HG02938 (cell line): ENCODE results near the gene RUFY2.
"Not testable (repeated sequence)": the region's sequence is repeated elsewhere in the genome, so short reads cannot be mapped to it uniquely, and the experiment has no call there.

Experiments
- ATAC-seq: cut with Tn5 transposase; IDR thresholded peaks from one replicate; pipeline ENCODE4 v1.9.1; 2021; ENCODE audit warnings: mild to moderate bottlenecking, moderate library complexity; ENCODE audit not compliant: unreplicated experiment

Gene RUFY2, protein sequence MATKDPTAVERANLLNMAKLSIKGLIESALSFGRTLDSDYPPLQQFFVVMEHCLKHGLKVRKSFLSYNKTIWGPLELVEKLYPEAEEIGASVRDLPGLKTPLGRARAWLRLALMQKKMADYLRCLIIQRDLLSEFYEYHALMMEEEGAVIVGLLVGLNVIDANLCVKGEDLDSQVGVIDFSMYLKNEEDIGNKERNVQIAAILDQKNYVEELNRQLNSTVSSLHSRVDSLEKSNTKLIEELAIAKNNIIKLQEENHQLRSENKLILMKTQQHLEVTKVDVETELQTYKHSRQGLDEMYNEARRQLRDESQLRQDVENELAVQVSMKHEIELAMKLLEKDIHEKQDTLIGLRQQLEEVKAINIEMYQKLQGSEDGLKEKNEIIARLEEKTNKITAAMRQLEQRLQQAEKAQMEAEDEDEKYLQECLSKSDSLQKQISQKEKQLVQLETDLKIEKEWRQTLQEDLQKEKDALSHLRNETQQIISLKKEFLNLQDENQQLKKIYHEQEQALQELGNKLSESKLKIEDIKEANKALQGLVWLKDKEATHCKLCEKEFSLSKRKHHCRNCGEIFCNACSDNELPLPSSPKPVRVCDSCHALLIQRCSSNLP

DNA sequence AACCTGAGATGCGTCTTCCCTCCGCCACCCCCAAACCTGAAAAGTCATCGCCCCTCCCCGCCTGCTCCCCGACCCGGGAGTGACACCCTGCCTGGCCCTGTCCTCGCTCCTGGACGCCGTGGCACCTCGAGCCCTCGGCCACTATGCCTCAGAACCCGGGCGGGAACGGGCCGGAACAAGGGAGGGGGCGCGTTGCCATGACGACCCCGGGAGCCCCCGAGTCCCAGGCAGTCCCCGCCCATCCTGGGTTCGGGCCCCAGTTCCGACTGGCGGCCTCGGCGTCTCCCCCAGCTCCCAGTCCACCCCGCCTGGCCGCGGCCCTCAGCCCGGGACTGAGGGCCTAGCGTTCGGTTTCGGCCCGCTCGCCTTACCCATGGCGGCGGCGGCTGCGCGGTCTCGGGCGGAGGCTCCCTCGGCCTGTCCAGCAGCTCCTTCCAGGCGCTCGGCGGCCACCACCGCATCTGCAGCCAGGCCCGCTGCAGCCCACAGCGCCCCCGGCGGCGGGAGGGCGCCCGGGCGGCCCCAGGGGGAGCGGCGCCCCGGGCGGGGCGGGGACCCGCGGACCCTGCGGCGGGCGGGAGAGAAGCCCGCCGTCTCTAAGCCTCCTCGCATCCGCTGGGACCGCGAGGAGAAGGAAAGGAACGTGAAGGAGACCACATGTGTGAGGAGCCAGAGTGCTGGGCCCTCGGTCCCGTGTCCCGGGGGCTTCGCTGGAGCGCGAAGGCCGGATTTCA, at the start of gene RUFY2:
RUFY2 (minus strand) TSS at position 463 of the 734 bp plus-strand sequence; CDS start at position 375, 88 bp downstream.
- ATAC-seq = peak; percentile 83

DNA sequence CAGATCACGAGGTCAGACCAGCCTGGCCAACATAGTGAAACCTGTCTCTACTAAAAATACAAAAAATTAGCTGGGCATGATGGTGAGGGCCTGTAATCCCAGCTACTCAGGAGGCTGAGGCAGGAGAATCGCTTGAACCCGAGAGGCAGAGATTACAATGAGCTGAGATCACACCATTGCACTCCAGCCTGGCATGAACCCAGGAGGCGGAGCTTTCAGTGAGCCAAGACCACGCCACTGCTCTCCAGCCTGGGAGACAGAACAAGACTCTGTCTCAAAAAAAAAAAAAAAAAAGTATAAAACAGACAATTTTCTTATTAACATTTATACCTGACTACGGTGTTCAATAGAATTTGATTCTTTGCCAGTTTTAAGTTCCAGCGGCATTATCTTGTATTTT, 42.6 kb upstream of the RUFY2 start:
- ATAC-seq = not testable (repeated sequence)

DNA sequence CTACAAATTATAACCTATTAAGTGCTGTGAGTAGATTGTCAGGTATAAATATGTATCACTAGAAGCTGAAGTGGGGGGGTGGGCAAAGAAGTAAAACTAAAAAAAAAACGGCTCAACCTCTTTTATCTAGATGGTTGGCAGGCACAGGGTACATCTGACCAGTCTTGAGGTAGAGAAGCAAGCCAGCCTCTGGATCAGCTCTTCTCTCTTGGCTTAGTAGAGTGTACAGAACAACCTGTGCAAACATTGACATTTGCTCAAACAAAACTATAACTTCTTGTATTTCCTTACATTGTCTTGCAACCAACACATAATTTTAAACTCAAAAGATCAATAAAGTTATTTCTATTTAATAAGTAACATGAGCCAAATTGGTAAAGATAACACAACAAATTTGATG, 39.1 kb upstream of the RUFY2 start:
- ATAC-seq = no peak

DNA sequence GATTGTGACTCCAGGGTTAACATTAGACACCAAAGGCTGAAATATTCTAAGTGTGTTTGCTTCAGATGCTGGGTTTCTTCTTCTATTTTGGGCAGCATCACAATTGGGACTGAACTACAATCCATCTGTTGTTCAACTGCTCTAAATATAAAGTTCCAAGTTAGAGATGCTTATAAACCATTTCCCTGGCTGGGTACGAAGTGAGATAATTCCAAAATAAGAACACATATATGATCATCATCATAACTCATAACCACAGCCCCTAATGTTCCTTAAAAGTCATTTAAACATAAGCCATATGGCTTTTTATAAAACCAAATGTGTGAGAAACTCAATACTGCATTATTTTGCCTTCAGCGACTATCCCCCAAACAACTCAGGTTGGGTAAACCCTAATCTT, 35.9 kb upstream of the RUFY2 start:
- no peak for ATAC-seq

DNA sequence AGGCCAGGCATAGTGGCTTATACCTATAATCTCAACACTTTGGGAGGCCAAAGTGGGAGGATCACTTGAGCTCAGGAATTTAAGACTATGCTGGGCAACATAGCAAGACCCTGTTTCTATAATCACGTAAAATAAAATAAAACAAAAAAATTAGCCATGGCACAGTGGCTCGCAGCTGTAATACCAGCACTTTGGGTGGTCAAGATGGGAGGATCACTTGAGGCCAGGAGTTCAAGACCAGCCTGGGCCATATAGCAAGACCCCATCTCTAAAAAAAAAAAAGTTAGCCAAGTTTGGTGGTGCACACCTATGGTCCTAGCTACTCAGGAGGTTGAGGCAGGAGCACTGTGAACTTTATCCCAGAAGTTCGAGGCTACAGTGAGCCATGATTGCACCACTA, 33.8 kb upstream of the RUFY2 start:
- no peak for ATAC-seq

DNA sequence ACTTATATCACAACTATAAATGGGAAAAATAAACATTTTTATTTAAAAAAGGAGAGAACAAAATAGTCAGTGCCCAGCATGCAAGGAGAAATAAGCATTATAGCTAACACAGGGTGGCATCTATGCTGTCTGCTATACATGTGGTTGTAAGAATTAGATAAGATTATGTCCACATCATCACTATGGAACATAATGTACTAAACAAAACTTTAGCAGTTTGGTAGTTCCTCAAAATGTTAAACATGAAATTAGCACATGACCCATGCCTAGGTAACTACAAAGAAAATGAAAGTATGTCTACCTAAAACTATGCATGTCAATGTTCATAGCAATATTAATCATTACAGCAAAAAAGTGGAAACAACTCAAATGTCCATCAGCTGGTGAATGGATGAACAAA, 28.7 kb upstream of the RUFY2 start:
- no peak for ATAC-seq

DNA sequence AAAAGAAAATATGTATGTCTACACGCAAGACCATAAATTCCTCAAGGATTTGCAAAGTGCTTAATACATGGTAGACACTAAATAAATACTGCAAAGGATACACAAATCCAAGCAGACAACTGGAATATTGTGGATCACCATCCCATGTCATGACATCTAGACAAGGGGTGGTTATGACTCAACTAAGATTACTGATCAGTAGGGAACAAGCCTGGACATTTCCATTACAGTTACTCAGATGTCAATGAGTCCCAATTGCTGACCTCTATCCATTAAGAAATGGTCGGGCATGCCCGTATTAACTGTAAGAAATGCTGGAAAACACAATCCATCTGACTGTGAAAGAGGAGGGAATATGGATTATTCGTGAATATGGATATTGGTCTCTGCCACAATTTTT, 27.6 kb upstream of the RUFY2 start:
- no peak for ATAC-seq

DNA sequence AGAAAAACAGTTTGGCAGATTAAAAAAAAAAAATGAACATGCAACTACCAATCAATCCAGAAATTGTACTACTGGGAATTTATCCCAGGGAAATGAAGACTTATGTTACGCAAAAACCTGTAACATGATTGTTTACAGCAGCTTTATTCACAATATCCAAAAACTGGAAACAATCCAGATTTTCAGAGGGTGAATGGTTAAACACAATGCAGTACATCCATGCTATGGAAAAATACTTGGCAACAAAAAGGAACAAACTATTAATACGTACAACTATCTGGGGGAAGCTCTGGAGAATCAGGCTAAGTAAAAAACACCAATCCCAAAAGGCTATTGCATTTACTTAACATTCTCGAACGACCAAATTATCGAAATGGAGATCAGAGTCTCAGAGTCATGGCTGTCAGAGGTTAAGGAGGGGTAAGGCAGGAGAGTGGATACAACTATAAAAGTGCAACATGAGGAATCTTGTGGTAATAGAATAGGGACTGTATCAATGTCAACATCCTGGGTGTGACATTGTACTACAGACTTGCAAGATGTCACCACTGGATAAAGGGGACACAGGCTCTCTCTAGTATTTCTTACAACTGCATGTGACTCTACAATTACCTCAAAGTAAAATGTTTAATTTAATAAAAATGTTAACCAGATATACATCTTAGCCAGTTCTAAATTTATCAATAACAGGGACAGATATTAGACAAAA, 21.5 kb upstream of the RUFY2 start:
- ATAC-seq = no peak

DNA sequence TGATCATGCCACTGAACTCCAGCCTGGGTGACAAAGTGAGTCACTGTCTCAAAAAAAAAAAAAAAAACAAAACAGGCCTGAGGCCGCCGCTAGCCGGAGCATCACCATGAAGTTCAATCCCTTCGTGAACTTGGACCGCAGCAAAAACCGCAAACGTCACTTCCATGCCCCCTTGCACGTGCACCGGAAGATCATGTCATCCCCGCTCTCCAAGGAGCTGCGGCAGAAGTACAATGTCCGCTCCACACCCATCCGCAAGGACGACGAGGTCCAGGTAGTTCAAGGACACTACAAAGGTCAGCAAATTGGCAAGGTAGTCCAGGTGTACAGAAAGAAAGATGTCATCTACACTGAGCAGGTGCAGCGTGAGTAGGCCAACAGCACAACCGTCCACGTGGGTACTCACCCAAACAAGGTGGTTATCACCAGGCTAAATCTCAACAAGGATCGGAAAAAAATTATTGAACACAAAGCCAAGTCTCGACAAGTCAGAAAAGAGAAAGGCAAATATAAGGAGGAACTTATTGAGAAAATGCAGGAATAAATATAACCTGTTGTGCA, 17.5 kb upstream of the RUFY2 start:
- no peak for ATAC-seq

DNA sequence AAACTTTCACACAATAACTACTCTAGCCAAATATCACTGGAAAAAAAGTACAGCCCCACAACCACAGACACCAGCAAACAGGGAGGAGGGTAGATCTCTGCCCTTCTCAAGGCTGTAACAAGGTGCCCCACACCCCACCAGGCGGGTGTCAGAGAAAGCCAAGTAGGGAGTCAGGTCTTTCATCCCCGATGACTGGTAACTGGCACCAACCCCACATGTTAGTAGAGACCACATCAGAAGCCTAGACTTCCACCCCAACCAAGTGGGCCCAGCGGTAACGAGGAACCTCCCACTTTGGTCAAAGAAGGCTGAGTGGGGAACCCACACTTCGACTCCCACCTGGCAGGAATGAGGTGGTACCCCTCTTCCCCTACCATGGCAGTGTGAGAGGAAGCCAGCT, 16.4 kb upstream of the RUFY2 start:
- ATAC-seq = no peak

DNA sequence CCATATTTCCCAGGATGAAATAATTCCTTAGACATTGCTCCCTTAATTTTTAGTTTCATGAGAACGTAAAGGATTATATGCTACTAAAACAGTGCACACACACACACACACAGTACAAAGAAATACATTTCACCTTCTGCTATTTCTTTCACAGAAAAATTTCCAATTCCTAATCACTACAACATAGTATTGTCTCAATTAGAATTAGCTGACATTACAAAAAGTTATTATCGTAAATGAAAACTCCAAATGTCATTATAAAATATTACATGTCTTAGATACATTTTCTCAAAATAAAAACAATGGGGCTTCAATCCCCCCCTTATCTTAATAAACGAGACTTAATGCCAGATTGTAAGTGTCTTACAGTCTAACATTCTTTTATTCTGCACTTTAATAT, 12.3 kb upstream of the RUFY2 start:
- ATAC-seq = no peak

DNA sequence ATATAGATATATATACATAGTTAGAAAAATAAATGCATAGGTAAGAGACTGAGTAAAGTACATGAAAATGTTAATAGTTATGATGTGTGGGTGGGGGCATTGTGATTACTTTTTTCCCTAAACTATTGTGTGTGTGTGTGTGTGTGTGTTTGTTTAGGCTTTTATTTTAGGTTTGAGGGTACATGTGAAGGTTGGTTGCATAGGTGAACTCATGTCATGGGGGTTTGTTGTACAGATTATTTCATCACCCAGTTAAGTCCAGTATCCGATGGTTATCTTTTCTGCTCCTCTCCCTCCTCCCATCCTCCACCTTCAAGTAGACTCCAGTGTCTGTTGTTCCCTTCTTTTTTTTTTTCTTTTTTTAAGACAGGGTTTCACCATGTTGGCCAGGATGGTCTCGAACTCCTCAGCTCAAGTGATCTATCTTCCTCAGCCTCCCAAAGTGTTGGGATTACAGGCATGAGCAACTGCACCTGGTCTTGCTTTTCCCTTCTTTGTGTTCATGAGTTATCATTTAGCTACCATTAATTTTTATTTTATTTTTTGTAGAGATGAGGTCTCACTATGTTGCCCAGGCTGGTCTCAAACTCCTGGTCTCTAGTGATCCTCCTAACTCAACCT, 1.9 kb upstream of the RUFY2 start:
- no peak for ATAC-seq

DNA sequence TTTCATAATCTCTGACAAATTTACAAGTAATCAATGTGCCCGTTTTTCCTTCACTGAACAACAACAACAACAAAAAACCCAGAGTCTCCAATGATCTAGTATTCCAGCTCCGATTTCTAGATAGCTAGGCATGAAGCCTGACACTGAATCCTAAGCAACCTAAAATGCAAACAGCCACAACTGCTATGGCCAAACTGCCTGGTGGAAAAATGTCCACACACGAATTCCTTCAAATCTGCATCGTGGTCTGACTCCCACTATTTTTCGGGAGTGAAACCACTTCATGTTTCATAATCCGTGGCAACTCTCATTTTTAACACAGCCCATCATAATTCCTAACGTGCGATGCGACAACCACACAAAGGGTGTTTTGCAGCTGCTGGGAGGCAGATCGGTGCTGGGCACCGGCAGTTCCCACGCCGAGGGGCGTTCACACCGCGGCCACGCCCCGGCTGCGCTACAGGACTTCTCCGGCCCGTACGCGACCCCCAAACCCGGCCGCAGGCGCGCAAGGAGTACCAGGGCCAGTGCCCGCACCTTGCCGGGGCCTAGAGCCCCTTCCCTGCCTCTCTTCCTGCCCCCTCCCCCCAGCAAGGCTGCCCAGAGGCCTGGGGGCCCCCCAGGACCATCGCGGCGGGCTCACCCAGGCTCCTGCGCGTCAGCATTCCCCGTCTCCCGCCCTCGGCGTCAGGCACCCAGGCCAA, 814 bp downstream of the RUFY2 start:
- ATAC-seq = peak; percentile 39

DNA sequence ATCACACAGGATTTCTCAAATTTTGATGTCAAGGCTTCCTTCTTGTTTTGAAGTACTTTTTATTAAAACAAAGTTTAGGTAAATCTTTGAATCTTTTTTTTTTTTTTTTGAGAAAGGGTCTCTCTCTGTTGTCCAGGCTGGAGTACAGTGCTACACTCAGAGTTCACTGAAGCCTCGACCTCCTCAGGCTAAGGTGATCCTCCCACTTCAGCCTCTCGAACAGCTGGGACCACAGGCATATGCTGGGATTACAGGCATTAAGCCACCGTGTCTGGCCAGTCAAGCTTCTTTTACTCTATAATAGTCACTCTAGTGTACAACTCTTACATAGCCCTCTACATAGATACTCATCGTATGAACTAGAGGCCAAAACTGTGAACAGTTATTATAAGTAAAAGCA, 3.4 kb downstream of the RUFY2 start:
- ATAC-seq = no peak

DNA sequence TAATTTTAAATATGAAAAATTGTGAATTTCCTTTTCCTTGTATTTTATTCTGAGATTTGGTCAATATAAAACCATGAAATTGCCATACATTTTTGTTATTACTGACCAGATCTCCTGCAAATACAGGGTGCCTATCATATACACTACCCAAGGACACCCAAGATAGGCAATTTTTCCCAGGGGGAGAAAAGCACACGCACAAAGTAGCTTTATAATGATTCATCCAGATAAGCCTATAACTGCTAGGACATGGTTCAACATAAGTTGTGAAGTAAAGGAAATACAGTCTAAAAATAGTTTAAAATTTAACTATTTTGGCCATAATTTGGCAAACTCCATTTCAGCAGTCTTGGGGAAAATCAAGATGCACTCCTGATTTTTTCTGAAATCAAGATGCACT, 4.8 kb downstream of the RUFY2 start:
- no peak for ATAC-seq

DNA sequence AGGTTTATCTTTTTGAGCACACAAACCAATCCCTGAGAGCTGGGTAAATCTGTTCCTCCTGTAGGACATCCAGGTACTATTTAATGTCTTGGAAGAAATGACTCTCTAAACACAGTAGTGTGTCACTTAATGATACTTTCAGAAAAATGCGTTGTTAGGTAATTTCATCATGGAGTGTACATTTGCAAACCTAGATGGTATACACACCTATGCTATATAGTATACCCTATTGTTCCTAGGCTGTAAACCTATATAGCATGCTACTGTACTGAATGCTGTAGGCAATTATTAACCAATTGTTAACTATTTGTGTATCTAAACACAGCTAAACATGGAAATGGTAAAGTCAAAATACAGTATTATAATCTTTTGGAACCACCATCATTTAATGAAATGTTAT, 10.1 kb downstream of the RUFY2 start:
- no peak for ATAC-seq

DNA sequence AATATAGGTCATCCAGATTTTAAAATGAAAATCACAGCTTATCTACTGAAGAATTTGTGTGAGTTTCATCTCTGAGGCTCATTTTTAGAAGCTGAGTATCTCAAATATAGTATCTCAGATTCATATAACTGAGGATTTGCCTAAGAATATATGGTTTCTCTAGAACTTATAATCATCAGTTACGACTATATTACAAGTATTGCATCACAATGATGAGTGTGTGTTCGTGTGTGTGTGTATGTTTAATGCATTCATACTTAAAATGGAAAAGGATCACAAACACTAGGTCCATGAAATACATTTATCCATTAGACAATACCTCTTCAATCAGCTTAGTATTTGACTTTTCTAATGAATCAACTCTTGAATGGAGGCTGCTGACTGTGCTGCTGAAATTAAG, 21.3 kb downstream of the RUFY2 start:
- no peak for ATAC-seq

DNA sequence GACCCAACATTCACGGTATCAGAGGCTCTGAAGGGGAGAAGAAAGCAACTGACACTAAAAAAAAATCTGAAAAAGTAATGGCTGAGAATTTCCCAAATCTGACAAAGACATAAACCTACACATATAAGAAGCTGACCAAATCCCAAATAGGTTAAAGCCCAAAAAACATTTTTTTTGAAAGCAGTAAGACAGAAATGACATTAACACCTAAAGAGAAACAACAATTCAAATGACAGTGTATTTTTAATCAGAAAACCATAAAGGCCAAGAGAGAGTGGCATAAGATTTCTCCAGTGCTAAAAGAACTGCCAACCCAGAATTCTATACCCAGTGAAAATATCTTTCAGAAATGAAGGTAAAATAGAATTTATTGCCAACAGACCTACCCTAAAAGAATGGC, 35.5 kb downstream of the RUFY2 start:
- no peak for ATAC-seq

DNA sequence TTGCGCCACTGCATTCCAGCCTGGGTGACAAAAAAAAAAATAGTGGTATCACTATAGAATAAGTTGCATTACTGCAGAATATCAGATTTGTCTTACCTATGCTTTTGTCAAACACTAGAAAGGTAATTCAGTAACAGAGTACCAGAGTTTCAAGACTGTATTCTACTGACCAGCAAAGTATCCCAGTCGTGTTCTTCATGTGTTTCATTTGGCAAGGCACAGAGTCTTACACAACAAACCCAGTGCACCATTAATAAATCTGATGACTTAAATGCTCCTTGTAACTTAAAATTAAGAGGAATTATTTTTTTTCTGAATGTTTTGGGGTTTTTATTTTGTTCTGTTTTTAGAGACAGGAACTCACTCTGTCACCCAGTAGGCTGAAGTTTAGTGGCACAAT, 40.0 kb downstream of the RUFY2 start:
- ATAC-seq = no peak

DNA sequence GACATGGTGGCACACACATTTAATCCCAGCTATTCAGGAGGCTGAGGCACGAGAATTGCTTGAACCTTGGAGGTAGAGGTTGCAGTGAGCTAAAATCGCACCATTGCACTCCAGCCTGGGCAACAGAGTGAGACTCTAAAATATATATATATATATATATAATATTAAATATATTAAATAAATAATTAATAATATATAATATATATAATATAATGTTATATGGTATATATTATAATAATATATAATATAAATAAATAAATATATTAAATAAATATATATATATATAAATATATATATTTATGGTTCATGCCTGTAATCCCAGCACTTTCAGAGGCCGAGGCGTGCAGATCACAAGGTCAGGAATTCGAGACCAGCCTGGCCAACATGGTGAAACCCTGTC, 40.5 kb downstream of the RUFY2 start:
- no peak for ATAC-seq
